ENCODE data around the gene PPFIBP1.

The PPFIBP1 gene

DNA sequence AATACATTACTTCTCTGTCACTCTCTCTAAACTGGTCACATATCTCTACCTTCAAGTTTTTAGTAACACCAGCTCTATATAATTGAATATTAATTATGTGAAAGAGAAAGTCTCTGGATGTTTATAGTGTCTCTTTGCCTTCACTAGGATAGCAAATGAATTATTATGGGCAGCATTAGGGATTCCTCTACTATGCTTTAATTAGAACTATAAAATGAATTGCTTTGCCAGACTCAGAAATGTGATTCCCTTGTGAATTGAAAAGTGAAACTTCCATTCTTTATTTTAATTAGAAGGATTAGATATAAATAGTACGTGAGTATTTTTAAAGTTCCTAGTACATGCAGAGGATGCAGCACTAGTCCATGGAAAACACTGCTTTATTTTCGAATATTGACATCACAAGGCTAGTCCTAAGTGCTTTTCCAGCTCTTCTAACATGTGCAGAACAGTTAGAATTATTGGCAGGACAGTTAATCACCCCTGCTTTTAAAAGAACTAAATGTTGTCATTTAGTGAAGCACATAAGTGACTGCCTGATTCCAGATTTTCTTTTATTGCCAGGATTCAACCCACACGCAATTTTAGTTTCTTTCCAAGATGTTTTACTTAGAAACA, 149.2 kb downstream of the PPFIBP1 start:
- DNase-seq: no peak

- DNase-seq: no peak
Observed at GRCh38 chr12:27674989-27675388, 151.0 kb downstream of the PPFIBP1 start.

GRCh38 chr12:27680619-27681018, 156.6 kb downstream of the PPFIBP1 start:
- no peak for DNase-seq

- DNase-seq: no peak
Observed at GRCh38 chr12:27682534-27682933, 158.5 kb downstream of the PPFIBP1 start.

DNA sequence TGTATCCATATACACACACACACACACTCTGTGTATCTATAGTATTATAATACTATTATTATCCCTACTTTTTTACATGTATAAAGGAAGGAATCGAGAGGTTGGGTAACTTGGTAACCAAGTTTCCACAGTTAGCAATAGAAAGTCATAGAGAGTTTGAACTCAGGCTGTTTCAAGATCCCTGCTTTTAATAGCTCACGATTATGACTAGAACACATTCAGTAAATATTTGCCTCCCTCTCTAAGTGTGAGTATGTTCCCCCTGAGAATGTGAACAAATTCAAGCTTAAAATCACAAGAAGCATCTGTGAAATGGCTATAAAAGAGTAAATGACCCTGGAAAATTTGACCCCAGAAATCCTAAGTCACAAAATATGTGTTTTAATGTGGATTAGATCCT, 161.3 kb downstream of the PPFIBP1 start:
- DNase-seq: no peak

GRCh38 chr12:27686147-27686546, 162.1 kb downstream of the PPFIBP1 start:
- DNase-seq: no peak

DNA sequence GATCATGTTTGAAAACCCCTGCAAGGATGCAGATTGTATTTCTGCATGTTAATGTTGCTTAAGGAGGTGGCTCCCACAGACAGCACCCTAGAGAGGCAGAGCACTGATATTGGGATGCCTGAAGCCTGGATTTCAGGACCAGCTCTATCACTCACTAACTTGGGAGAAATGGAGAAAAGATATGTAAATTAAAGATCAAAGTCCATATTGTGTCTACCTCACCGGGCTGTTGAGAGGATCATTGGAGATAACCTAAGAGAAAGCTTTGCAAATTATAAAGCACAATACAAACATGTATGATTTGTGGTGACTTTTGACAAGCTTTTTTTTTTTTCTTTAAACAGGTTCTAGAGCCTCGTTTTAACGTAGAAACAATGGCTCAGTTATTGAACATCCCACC, 164.7 kb downstream of the PPFIBP1 start:
- no peak for DNase-seq

- DNase-seq: no peak
Observed at GRCh38 chr12:27689558-27690180, 165.7 kb downstream of the PPFIBP1 start.

DNA sequence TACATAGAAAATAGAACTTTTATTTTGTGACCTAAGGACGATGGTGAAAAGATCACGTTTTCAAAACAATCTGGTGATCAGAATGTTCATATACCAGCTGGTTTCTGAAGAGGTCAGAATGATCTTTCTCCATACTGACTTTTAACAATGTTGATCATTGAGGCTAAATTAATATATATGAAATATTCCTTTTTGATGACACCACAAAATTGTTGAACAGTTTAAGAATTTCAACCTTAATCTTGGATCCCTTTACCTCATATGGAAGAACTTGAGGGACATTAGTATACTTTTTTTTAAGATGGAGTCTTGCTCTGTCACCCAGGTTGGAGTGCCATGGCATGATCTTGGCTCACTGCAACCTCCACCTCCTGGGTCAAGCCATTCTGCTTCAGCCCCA, 169.4 kb downstream of the PPFIBP1 start:
- DNase-seq: no peak

DNA sequence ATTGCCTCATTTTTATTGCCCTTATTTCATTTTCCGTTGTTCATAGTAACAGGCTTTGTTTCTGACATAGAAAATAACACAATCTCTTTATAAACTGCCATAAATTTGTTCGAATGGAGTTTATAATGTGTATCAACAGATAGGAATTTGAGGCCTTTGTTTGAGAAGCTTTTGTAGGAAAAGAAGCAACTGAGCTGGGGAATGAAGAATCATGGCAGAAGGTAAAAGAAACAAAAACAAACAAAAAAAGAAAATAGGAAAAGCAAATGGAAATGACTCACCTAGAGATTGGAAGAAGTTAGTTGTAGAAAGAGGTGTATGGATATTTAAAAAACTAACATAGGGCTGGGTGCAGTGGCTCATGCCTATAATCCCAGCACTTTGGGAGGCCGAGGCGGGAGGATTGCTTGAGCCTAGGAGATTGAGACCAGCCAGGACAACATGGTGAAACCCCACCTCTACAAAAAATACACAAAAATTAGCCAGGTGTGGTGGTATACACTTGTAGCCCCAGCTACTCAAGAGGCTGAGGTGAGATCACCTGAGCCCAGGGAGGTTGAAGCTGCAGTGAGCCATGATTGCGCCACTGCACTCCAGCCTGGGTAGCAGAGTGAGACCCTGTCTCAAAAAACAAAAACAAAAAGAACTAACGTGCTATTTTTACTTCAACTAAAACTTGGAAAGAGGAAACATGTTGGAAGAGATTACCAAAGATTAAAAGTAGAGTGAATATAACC, 171.7 kb downstream of the PPFIBP1 start:
- no peak for DNase-seq

DNA sequence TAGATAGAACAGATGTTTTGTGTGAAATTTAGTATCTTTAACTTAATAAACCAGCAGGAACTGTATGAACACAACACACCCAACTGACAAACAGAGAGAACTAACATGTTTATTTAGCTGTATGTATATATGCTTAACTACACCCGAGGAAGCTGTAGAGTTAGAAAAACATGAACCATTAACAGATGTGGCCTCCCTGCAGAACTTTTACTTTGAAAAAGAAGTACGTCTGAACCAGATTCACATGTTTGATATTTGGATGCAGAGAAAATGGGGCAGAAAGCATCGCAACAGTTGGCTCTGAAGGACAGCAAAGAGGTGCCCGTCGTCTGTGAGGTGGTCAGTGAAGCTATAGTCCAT, 172.3 kb downstream of the PPFIBP1 start, which contains the start of gene REP15:
REP15 (plus strand) TSS at position 155 of the 360 bp plus-strand sequence; CDS start at position 271, 116 bp downstream.
- no peak for DNase-seq

GRCh38 chr12:27696864-27697564, 173.0 kb downstream of the PPFIBP1 start:
- no peak for DNase-seq

DNA sequence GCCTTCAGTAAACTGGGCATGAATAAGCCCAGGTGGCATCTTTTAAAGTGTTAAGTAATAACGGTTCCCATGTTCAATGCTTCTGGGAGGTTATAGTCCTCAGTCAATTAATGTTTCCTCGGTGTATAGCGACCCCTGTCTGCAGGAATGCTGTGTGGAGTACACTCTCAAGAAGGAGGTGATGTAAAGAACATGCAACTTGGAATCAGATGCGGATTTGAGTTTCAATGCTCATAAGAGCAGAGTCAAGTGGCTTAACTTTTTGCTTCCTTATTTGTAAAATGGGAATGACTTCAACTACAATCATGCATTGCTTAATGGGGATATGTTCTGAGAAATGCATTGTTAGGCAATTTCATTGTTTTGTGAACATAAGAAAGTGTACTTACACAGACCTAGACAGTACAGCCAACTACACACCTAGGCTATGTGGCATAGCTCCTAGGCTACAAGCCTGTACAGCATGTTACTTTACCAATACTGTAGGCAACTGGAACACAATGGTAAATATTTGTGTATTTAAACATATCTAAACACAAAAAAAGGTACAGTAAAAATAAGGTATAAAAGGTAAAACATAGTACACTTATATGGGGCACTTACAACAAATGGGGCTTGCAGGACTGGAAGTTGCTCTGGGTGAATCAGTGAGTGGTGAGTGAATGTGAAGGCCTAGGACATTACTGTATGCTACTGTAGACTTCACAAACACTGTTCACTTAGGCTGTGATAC, 179.9 kb downstream of the PPFIBP1 start:
- DNase-seq: peak; percentile 13 to 59 (median 46)

GRCh38 chr12:27705263-27705662, 181.3 kb downstream of the PPFIBP1 start:
- DNase-seq: no peak

- DNase-seq: no peak
Observed at GRCh38 chr12:27707216-27707615, 183.2 kb downstream of the PPFIBP1 start.

GRCh38 chr12:27709212-27709931, 185.4 kb downstream of the PPFIBP1 start:
- no peak for DNase-seq

GRCh38 chr12:27709932-27710591, 186.1 kb downstream of the PPFIBP1 start:
- no peak for DNase-seq

- peak; percentile 83 to 92 (median 88) for DNase-seq
Observed at GRCh38 chr12:27710592-27711316, 186.7 kb downstream of the PPFIBP1 start, which contains the start of gene MRPS35. Gene MRPS35, plus strand, starts transcription at chr12:27710832. Its CDS starts 12 bp downstream, at chr12:27710844.

DNA sequence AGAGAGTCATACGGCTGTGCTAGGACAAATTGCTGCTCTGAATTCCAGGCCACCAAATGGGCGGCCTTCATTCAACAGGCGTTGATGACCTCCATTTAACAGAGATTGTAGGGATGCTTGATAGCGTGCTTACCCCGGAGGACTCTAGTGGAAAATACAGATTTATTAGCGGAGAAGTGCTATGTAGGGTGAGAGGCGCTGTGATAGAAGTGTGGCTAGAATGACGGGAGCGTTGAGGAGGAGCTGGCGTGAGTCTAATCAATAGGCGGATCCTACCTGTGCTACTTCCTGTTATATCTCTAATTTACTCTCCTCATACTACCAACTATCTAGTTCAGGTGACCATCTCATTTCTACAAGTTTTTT, 187.3 kb downstream of the PPFIBP1 start:
- DNase-seq: peak in 1 of 6 experiments; percentile 16

DNA sequence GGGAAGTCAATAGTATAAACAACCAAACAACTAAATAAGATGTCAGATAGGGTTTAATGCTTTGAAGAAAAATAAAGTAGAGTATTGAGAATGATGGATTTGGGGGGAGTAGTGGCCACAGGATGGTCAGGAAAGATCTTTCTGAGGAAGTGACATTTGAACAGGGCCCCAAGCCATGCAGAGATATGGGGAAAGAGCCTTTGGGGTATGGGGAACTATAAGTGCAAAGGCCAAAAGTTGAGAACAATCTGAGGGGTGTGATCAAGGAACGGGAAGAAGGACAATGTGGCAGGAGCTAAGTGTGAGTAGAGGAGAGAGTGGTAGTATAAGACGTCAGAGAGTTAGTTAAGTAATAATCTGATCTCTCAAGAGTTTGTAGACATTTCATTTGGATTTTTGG, 188.0 kb downstream of the PPFIBP1 start:
- no peak for DNase-seq

DNA sequence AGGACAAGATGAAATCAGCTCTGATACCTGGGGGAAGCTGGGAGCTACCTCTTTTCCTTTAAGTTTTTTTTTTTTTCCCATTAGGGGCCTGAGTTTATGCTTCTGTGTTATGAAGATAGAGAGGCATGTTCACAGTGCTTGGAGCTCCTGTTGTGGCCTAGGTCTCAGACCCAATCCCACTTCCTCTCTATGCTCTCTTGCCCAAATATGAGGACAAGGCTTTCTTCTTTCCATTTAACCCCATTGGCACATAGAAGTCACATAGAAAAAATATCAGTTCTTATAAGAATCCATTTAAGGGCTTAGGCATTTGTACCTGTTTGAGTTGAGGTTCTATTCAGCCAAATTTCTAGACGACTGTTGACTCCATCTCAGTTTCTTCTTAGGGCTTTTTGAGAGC, 199.2 kb downstream of the PPFIBP1 start:
- no peak for DNase-seq

Data from stimulated activated naive CD4-positive, alpha-beta T cell (primary cell).